H9 (cell line): ENCODE measurements around the gene BLOC1S3. TPM values are rescaled to one million over a fixed set of nuclear protein-coding genes. Genes with fewer than 3 reads are reported as not detected.

Experiments used
- DNase-seq: peaks from one replicate; pipeline ENCODE4 v3.0.0-alpha.2; 2017
- H2AFZ ChIP-seq: one replicate; pipeline ENCODE4 v1.6.1; 2013; ENCODE audit warnings: mild to moderate bottlenecking, low read length, control low read depth, moderate library complexity
- H2AK5ac ChIP-seq: 2 replicates; pipeline ENCODE4 v1.6.1; 2013; ENCODE audit warnings: low read length, control low read depth, mixed read lengths; ENCODE audit not compliant: insufficient read length
- H2BK120ac ChIP-seq: one replicate; pipeline ENCODE4 v1.6.1; 2013; ENCODE audit warnings: low read depth, mild to moderate bottlenecking, low read length, control low read depth, inconsistent platforms; ENCODE audit not compliant: poor library complexity, severe bottlenecking
- H2BK12ac ChIP-seq: 2 replicates; pipeline ENCODE4 v1.6.1; 2013; ENCODE audit warnings: low read length, control low read depth, mixed read lengths, low read depth; ENCODE audit not compliant: insufficient read length
- H2BK15ac ChIP-seq: 2 replicates; pipeline ENCODE4 v1.6.1; 2013; ENCODE audit warnings: low read depth, low read length, control low read depth
- H2BK20ac ChIP-seq: one replicate; pipeline ENCODE4 v1.6.1; 2013; ENCODE audit warnings: low read depth, mild to moderate bottlenecking, low read length, control low read depth, inconsistent platforms; ENCODE audit not compliant: poor library complexity, severe bottlenecking
- H2BK5ac ChIP-seq: 2 replicates; pipeline ENCODE4 v1.6.1; 2013; ENCODE audit warnings: low read length, control low read depth, mixed read lengths; ENCODE audit not compliant: insufficient read length
- H3K14ac ChIP-seq: 2 replicates; pipeline ENCODE4 v1.6.1; 2013; ENCODE audit warnings: low read length, control low read depth; ENCODE audit not compliant: insufficient read depth
- H3K18ac ChIP-seq: 2 replicates; pipeline ENCODE4 v1.6.1; 2013; ENCODE audit warnings: low read depth, mild to moderate bottlenecking, mixed read lengths, low read length, control low read depth; ENCODE audit not compliant: insufficient read length
- H3K23ac ChIP-seq: 2 replicates; pipeline ENCODE4 v1.6.1; 2013; ENCODE audit warnings: low read length, control low read depth, mixed read lengths, low read depth; ENCODE audit not compliant: insufficient read length
- H3K23me2 ChIP-seq: 2 replicates; pipeline ENCODE4 v1.6.1; 2013; ENCODE audit warnings: low read depth, mild to moderate bottlenecking, mixed read lengths, low read length, control low read depth; ENCODE audit not compliant: insufficient read length, poor library complexity, severe bottlenecking
- H3K27ac ChIP-seq: 2 replicates; pipeline ENCODE4 v1.5.1; 2013; ENCODE audit warnings: low read length, control low read depth, mixed read lengths, low read depth; ENCODE audit not compliant: insufficient read length
- H3K27me3 ChIP-seq: 2 replicates; pipeline ENCODE4 v1.6.1; 2013; ENCODE audit warnings: low read length, control low read depth, inconsistent platforms; ENCODE audit not compliant: insufficient read depth
- H3K4ac ChIP-seq: 2 replicates; pipeline ENCODE4 v1.6.1; 2013; ENCODE audit warnings: low read depth, mild to moderate bottlenecking, control low read depth, inconsistent platforms, low read length, moderate library complexity
- H3K4me1 ChIP-seq: 2 replicates; pipeline ENCODE4 v1.6.1; 2013; ENCODE audit warnings: low read length, control low read depth, inconsistent platforms; ENCODE audit not compliant: insufficient read depth
- H3K4me2 ChIP-seq: 2 replicates; pipeline ENCODE4 v1.6.1; 2013; ENCODE audit warnings: low read length, control low read depth, mixed read lengths; ENCODE audit not compliant: insufficient read length, insufficient read depth
- H3K56ac ChIP-seq: 2 replicates; pipeline ENCODE4 v1.6.1; 2013; ENCODE audit warnings: low read depth, mild to moderate bottlenecking, mixed read lengths, low read length, control low read depth; ENCODE audit not compliant: insufficient read length
- H3K79me1 ChIP-seq: 2 replicates; pipeline ENCODE4 v1.6.1; 2013; ENCODE audit warnings: low read depth, mild to moderate bottlenecking, moderate library complexity, low read length, control low read depth, inconsistent platforms; ENCODE audit not compliant: insufficient read depth, poor library complexity, severe bottlenecking
- H3K79me2 ChIP-seq: 2 replicates; pipeline ENCODE4 v1.6.1; 2013; ENCODE audit warnings: low read length, control low read depth, inconsistent platforms; ENCODE audit not compliant: insufficient read depth
- H3K9ac ChIP-seq: 2 replicates; pipeline ENCODE4 v1.6.1; 2013; ENCODE audit warnings: low read length, control low read depth, mixed read lengths; ENCODE audit not compliant: insufficient read length; ENCODE audit errors: extremely low read depth
- H3K9me3 ChIP-seq: one replicate; pipeline ENCODE4 v1.6.1; 2013; ENCODE audit warnings: low read depth, low read length, inconsistent platforms; ENCODE audit not compliant: control insufficient read depth
- H3T11ph ChIP-seq: one replicate; pipeline ENCODE4 v1.6.1; 2013; ENCODE audit warnings: mild to moderate bottlenecking, low read length, control low read depth, inconsistent platforms
- H4K20me1 ChIP-seq: one replicate; pipeline ENCODE4 v1.6.1; 2013; ENCODE audit not compliant: control insufficient read depth, insufficient read length, insufficient read depth
- H4K5ac ChIP-seq: 2 replicates; pipeline ENCODE4 v1.6.1; 2013; ENCODE audit warnings: low read depth, mild to moderate bottlenecking, mixed read lengths, low read length, control low read depth; ENCODE audit not compliant: insufficient read length
- H4K8ac ChIP-seq: replicated peaks from 2 replicates; pipeline ENCODE4 v1.6.1; 2013; ENCODE audit warnings: low read length, control low read depth, mixed read lengths, low read depth; ENCODE audit not compliant: insufficient read length
- H4K91ac ChIP-seq: 2 replicates; pipeline ENCODE4 v1.6.1; 2013; ENCODE audit warnings: low read depth, mild to moderate bottlenecking, moderate library complexity, mixed read lengths, low read length, control low read depth; ENCODE audit not compliant: insufficient read length
- H3K27ac Mint-ChIP-seq, 3 experiments: 2 replicates in 2 of 3; 3 replicates in 1 of 3; pipeline ENCODE4 v1.8.0; 2020 to 2021; ENCODE audit warnings: mixed read lengths in 3 of 3, mild to moderate bottlenecking in 1 of 3, moderate library complexity in 1 of 3
- H3K27me3 Mint-ChIP-seq: 2 replicates; pipeline ENCODE4 v1.8.0; 2021; ENCODE audit warnings: low read depth, mild to moderate bottlenecking, moderate library complexity, mixed read lengths
- H3K36me3 Mint-ChIP-seq, 3 experiments: 2 replicates in 2 of 3; 3 replicates in 1 of 3; pipeline ENCODE4 v1.8.0; 2020 to 2021; ENCODE audit warnings: low read depth in 3 of 3, mixed read lengths in 3 of 3; ENCODE audit not compliant: insufficient read depth in 1 of 3
- H3K4me1 Mint-ChIP-seq, 2 experiments: 2 replicates each; pipeline ENCODE4 v1.8.0; 2020; ENCODE audit warnings: mixed read lengths in 2 of 2
- H3K4me3 Mint-ChIP-seq, 2 experiments: 2 replicates in 1 of 2; 3 replicates in 1 of 2; pipeline ENCODE4 v1.8.0; 2020 to 2021; ENCODE audit warnings: mild to moderate bottlenecking in 2 of 2, mixed read lengths in 2 of 2, moderate library complexity in 1 of 2
- H3K9me3 Mint-ChIP-seq, 2 experiments: 2 replicates in 1 of 2; 3 replicates in 1 of 2; pipeline ENCODE4 v1.8.0; 2020; ENCODE audit warnings: mild to moderate bottlenecking in 2 of 2, mixed read lengths in 2 of 2, moderate library complexity in 1 of 2
- CTCF ChIP-seq: fragments of 200-600 bp; sonication (generic); conservative IDR thresholded peaks from 3 replicates; pipeline ENCODE4 v1.8.0; 2021; ENCODE audit warnings: antibody characterized with exemption, mild to moderate bottlenecking
- WGBS: extraction: QIAGEN DNeasy Blood & Tissue Kit; methylation state at CpG from one replicate; pipeline ENCODE4 v1.1.7; 2013; ENCODE audit warnings: missing lambda C conversion rate, low lambda C conversion rate, mixed read lengths; ENCODE audit not compliant: insufficient read length; ENCODE audit errors: extremely low coverage; 5-methylcytosine and 5-hydroxymethylcytosine counted together
- total RNA-seq: library from RNA; stranded (reverse); gene quantifications from 2 replicates; pipeline ENCODE4 v1.2.1, GENCODE V29; 2021

The BLOC1S3 gene
- total RNA-seq, 1 experiment from 2014 or later = 9.2 TPM

GRCh38 chr19:45223879-45224278, 45.3 kb downstream of the BLOC1S3 start:
- H3K79me2 ChIP-seq = no peaks in the 10 kb centered on the region
- H4K5ac ChIP-seq = no peak overlapping the region
- no peak overlapping the region for H4K8ac ChIP-seq
- Mint-ChIP-seq H3K27ac (no peak overlapping the region), H3K4me3 (no peak overlapping the region; a peak in 1 of 5 replicates), H3K4me1 (peaks cover 0 to 4% of the 10 kb centered on the region in 2 experiments; a peak in 1 of 4 replicates), H3K36me3 (no peaks in the 10 kb centered on the region), H3K9me3 (no peaks in the 10 kb centered on the region), H3K27me3 (peaks cover 74% of the 10 kb centered on the region)
- H3K9ac ChIP-seq = no peak overlapping the region
- no peak overlapping the region for H3K23ac ChIP-seq
- H2BK12ac ChIP-seq = no peak overlapping the region
- no peak for DNase-seq
- no peak overlapping the region for H3T11ph ChIP-seq
- H3K27ac ChIP-seq = no peak overlapping the region
- no peak overlapping the region for H3K18ac ChIP-seq
- no peak overlapping the region for H2BK20ac ChIP-seq
- H2BK5ac ChIP-seq = no peak overlapping the region
- no peak overlapping the region for H3K4ac ChIP-seq
- H4K20me1 ChIP-seq = no peaks in the 10 kb centered on the region
- H3K14ac ChIP-seq = no peak overlapping the region
- no peaks in the 10 kb centered on the region for H3K9me3 ChIP-seq
- H3K23me2 ChIP-seq = no peaks in the 10 kb centered on the region
- no peak overlapping the region for H2AK5ac ChIP-seq
- no peak overlapping the region for H2BK15ac ChIP-seq
- H4K91ac ChIP-seq = no peak overlapping the region
- no peak overlapping the region for H2AFZ ChIP-seq
- no CpG with 5 or more reads among the region's 5 CpGs for WGBS
- no peak overlapping the region for H3K56ac ChIP-seq
- H3K27me3 ChIP-seq = no peaks in the 10 kb centered on the region
- H3K4me2 ChIP-seq = no peak overlapping the region
- H2BK120ac ChIP-seq = no peak overlapping the region
- no peaks in the 10 kb centered on the region for H3K4me1 ChIP-seq
- TF ChIP-seq CTCF = no peak
- H3K79me1 ChIP-seq = no peaks in the 10 kb centered on the region
